H7 (cell line): ENCODE results near the gene HHEX. TPM values are rescaled to one million over a fixed set of nuclear protein-coding genes. Genes with fewer than 3 reads are reported as not detected.

Experiments used
- DNase-seq: peaks from one replicate; pipeline ENCODE4 v3.0.0; 2012
- H3K27me3 ChIP-seq: 2 replicates; pipeline ENCODE4 v1.6.0; 2011; ENCODE audit warnings: mild to moderate bottlenecking, low read length; ENCODE audit not compliant: control insufficient read depth, insufficient read depth
- H3K36me3 ChIP-seq: replicated peaks from 2 replicates; pipeline ENCODE4 v1.5.1; 2011; ENCODE audit warnings: low read length; ENCODE audit not compliant: control insufficient read depth, insufficient read depth
- H3K4me3 ChIP-seq: 2 replicates; pipeline ENCODE4 v1.5.1; 2011; ENCODE audit warnings: low read depth, mild to moderate bottlenecking, control low read depth, low read length, moderate library complexity; ENCODE audit not compliant: insufficient read depth
- total RNA-seq: library from RNA; depleted of rRNA; stranded (reverse); fragments of >200 nt; shearing (Covaris generic); gene quantifications from 2 replicates; pipeline ENCODE4 v1.2.3, GENCODE V29; 2014

The HHEX gene
- total RNA-seq, 1 experiment from 2014 or later, result 7.0 TPM

GRCh38 chr10:92688927-92689662 is 660 bp upstream of the HHEX start:
- Histone ChIP-seq H3K36me3 (no peaks in the 10 kb centered on the region), H3K4me3 (peak overlapping the region; percentile 51), H3K27me3 (peaks cover 64% of the 10 kb centered on the region)
- DNase-seq, result peak; percentile 73

DNA sequence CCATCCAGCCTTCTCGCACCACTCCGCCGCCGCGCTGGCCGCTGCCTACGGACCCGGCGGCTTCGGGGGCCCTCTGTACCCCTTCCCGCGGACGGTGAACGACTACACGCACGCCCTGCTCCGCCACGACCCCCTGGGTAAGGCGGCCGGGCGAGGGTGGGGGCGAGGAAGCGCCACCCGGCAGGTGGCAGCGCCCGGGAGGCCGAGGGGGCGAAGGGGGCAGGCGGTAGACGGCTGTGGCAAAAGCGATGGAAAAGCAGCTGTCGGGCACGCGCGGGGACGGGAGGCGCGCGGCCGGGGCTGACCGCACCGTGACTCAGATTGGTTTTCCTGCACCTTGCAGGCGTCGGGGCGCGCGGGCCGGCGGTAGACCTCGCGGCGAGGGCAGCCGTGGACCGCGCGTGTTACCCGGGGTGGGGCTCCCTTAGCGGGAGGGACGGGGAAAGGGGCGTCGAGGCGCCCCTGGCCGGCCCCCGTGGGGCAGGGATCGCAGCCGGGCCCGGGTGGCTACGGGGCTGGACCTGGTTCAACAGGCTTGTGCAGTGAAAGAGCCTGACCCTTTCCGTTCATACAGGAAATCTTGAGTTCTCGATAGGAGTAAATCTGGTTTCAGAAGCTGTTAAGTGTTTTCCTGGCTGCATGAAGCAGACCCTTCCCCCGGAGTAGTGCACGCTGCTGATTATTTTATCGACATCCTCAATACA is 608 bp downstream of the HHEX start:
- DNase-seq, result peak; percentile 77
- Histone ChIP-seq H3K27me3 (peaks cover 76% of the 10 kb centered on the region), H3K36me3 (no peaks in the 10 kb centered on the region), H3K4me3 (peak overlapping the region; percentile 57)

DNA sequence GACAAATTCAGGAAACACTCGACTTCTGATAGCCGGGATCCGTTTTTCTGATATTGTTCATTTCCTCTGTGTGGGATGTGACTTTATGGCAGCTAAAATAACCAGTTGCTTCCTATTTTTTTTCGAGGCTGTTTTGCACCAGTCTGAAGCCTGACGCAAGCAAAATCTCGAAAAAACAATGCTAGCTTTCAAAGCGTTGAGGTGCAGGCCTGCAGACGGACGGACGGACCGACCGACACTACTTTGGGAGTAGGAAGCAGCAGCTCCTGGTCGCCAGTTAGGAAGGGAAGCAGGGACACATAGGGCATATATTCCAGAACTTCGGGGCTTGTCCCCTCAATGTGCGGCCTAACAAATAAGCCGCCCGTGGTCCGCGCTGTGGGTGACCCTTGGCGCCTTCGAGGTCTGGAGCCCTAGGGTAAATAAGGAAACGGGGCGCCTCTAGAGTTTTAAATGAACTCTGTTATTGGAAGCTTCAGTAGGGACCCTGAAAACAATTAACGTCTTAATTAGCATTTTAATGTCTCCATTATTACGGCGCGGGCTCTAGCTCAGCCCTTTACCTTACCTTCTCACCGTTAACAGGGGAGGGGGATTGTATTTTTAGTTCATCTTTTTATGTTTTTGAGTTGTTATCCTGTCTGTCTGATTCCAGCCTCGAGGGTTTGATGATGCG is 1.3 kb downstream of the HHEX start:
- Histone ChIP-seq H3K4me3 (peak overlapping the region; percentile 57), H3K27me3 (peaks cover 83% of the 10 kb centered on the region), H3K36me3 (no peaks in the 10 kb centered on the region)
- DNase-seq, result peak; percentile 72

- Histone ChIP-seq H3K27me3 (peaks cover 89% of the 10 kb centered on the region), H3K36me3 (no peaks in the 10 kb centered on the region), H3K4me3 (peak overlapping the region; percentile 57)
- DNase-seq, result peak; percentile 77
Measured at GRCh38 chr10:92691591-92692079, 1.9 kb downstream of the HHEX start.

- Histone ChIP-seq H3K36me3 (no peaks in the 10 kb centered on the region), H3K4me3 (peak overlapping the region; percentile 57), H3K27me3 (peaks cover 93% of the 10 kb centered on the region)
- peak; percentile 72 for DNase-seq
Measured at GRCh38 chr10:92692080-92692671, 2.4 kb downstream of the HHEX start.

GRCh38 chr10:92692697-92693533 is 3.2 kb downstream of the HHEX start:
- Histone ChIP-seq H3K36me3 (no peaks in the 10 kb centered on the region), H3K27me3 (peaks cover 96% of the 10 kb centered on the region), H3K4me3 (peak overlapping the region; percentile 57)
- no peak for DNase-seq

GRCh38 chr10:92693534-92693893 is 3.8 kb downstream of the HHEX start:
- Histone ChIP-seq H3K27me3 (peaks cover 96% of the 10 kb centered on the region), H3K36me3 (no peaks in the 10 kb centered on the region), H3K4me3 (no peak overlapping the region)
- DNase-seq, result no peak

- Histone ChIP-seq H3K36me3 (no peaks in the 10 kb centered on the region), H3K4me3 (peak overlapping the region; percentile 50), H3K27me3 (peaks cover 83% of the 10 kb centered on the region)
- DNase-seq, result peak; percentile 82
Measured at GRCh38 chr10:92695679-92696605, 6.2 kb downstream of the HHEX start.

GRCh38 chr10:92696606-92697383 is 7.0 kb downstream of the HHEX start:
- DNase-seq, result peak; percentile 58
- peak overlapping the region; percentile 50; the same call in 1 of the 2 replicates for H3K4me3 ChIP-seq
- peaks cover 78% of the 10 kb centered on the region for H3K27me3 ChIP-seq
- no peaks in the 10 kb centered on the region for H3K36me3 ChIP-seq

- Histone ChIP-seq H3K4me3 (no peak overlapping the region), H3K27me3 (peaks cover 67% of the 10 kb centered on the region), H3K36me3 (no peaks in the 10 kb centered on the region)
- no peak for DNase-seq
Measured at GRCh38 chr10:92697663-92698511, 8.1 kb downstream of the HHEX start.

GRCh38 chr10:92699193-92699517 is 9.4 kb downstream of the HHEX start:
- Histone ChIP-seq H3K4me3 (peak overlapping the region; percentile 43), H3K36me3 (no peaks in the 10 kb centered on the region), H3K27me3 (peaks cover 54% of the 10 kb centered on the region)
- DNase-seq, result no peak
